Nephron (organoid): Measurements from ENCODE around the gene CCDC34.

Source experiments
- H3K27ac Mint-ChIP-seq, 3 experiments: 2 replicates each; pipeline ENCODE4 v1.8.0; 2020; ENCODE audit warnings: mixed read lengths in 3 of 3, mild to moderate bottlenecking in 2 of 3, moderate library complexity in 1 of 3
- H3K27me3 Mint-ChIP-seq: 2 replicates; pipeline ENCODE4 v1.8.0; 2021; ENCODE audit warnings: low read depth, mild to moderate bottlenecking, moderate library complexity, mixed read lengths
- H3K36me3 Mint-ChIP-seq: 2 replicates; pipeline ENCODE4 v1.8.0; 2020; ENCODE audit warnings: low read depth, mixed read lengths
- H3K4me1 Mint-ChIP-seq: 2 replicates; pipeline ENCODE4 v1.8.0; 2020; ENCODE audit warnings: mixed read lengths
- H3K4me3 Mint-ChIP-seq, 3 experiments: 2 replicates each; pipeline ENCODE4 v1.8.0; 2020; ENCODE audit warnings: mild to moderate bottlenecking in 3 of 3, mixed read lengths in 3 of 3, moderate library complexity in 2 of 3
- H3K9me3 Mint-ChIP-seq: 2 replicates; pipeline ENCODE4 v1.8.0; 2020; ENCODE audit warnings: mixed read lengths
- CTCF ChIP-seq, 3 experiments: fragments of 200-600 bp; sonication (generic); IDR thresholded peaks; one replicate each; pipeline ENCODE4 v1.5.0; 2021; ENCODE audit warnings: antibody characterized with exemption in 3 of 3; ENCODE audit not compliant: unreplicated experiment in 3 of 3

The CCDC34 gene

GRCh38 chr11:27391331-27392015 lies 28.5 kb upstream of the CCDC34 start:
- no peak for TF ChIP-seq CTCF (IDR thresholded peaks at IDR 0.05; ENCODE audit: unreplicated experiment in 3 of 3)
- H3K27me3 Mint-ChIP-seq = no peaks in the 10 kb centered on the region
- peaks cover 47% of the 10 kb centered on the region for H3K4me1 Mint-ChIP-seq
- H3K36me3 Mint-ChIP-seq = peaks cover 20% of the 10 kb centered on the region
- H3K27ac Mint-ChIP-seq = peak overlapping the region; percentile 93 to 96 (median 94)
- H3K4me3 Mint-ChIP-seq = no peak overlapping the region
- no peaks in the 10 kb centered on the region for H3K9me3 Mint-ChIP-seq

- Mint-ChIP-seq H3K27ac (peak overlapping the region; percentile 93 to 96 (median 94)), H3K9me3 (no peaks in the 10 kb centered on the region), H3K4me1 (peaks cover 43% of the 10 kb centered on the region), H3K27me3 (no peaks in the 10 kb centered on the region), H3K36me3 (peaks cover 23% of the 10 kb centered on the region), H3K4me3 (no peak overlapping the region)
- no peak for TF ChIP-seq CTCF (IDR thresholded peaks at IDR 0.05; ENCODE audit: unreplicated experiment in 3 of 3)
These were observed 27.6 kb upstream of the CCDC34 start for GRCh38 chr11:27390318-27391295.

GRCh38 chr11:27388869-27389268 lies 25.9 kb upstream of the CCDC34 start:
- H3K27ac Mint-ChIP-seq = peak overlapping the region; percentile 43 to 77 (median 59)
- H3K36me3 Mint-ChIP-seq = peaks cover 36% of the 10 kb centered on the region
- peaks cover 31% of the 10 kb centered on the region for H3K4me1 Mint-ChIP-seq
- no peak overlapping the region for H3K4me3 Mint-ChIP-seq
- no peaks in the 10 kb centered on the region for H3K9me3 Mint-ChIP-seq
- no peak for TF ChIP-seq CTCF (IDR thresholded peaks at IDR 0.05; ENCODE audit: unreplicated experiment in 3 of 3)
- no peaks in the 10 kb centered on the region for H3K27me3 Mint-ChIP-seq

DNA sequence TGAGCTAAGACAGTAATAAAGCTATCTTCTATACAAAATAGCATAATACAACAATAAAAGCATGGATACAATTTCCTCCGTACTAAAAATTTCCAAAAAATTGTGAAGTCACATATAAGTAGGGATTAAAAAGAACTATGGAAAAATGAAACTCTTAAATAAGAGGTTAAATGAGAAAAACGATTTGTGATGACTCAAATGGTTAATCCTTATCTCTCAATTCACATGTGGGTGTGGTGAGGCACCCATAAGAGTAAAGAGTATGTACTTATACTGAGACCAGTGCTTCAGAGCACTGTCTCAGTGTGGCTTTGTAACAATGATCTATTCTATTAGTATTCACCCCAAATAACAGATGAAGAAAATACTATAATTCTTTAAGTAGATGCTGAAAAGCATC lies 25.0 kb upstream of the CCDC34 start:
- TF ChIP-seq CTCF (IDR thresholded peaks at IDR 0.05; ENCODE audit: unreplicated experiment in 3 of 3) = no peak
- Mint-ChIP-seq H3K27me3 (no peaks in the 10 kb centered on the region), H3K9me3 (no peaks in the 10 kb centered on the region), H3K4me3 (no peak overlapping the region), H3K27ac (peak overlapping the region in 2 of 3 experiments; percentile 56 to 59), H3K4me1 (peaks cover 24% of the 10 kb centered on the region), H3K36me3 (peaks cover 44% of the 10 kb centered on the region)

DNA sequence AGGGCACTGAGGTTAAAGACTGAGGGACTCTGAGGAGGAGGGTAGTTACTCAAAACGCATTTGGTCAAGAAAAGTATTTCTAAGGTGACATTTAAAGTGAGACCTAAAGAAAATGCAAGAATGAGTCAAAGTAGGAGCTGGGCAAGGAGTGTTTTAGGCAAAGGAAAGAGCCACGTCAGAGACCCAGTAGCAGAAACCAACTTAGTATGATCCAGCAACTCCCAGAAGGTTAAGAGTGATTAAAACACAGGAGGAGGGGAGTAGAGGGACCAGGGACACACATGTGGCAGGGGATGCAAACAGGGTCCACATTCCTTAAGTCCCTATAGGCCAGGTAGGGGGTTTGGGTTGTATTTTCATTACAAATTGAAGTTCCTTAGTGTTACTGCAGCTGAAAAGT lies 24.3 kb upstream of the CCDC34 start:
- H3K36me3 Mint-ChIP-seq = peaks cover 44% of the 10 kb centered on the region
- no peak for TF ChIP-seq CTCF (IDR thresholded peaks at IDR 0.05; ENCODE audit: unreplicated experiment in 3 of 3)
- no peaks in the 10 kb centered on the region for H3K27me3 Mint-ChIP-seq
- H3K4me1 Mint-ChIP-seq = peaks cover 17% of the 10 kb centered on the region
- H3K9me3 Mint-ChIP-seq = no peaks in the 10 kb centered on the region
- H3K4me3 Mint-ChIP-seq = no peak overlapping the region
- H3K27ac Mint-ChIP-seq = peak overlapping the region in 2 of 3 experiments; percentile 33 to 63
